NCI-H2107 (cell line): ENCODE measurements around the gene CDK6.

Source experiments
- DNase-seq: peaks from one replicate; lab custom pipeline; 2025; lab: John Stamatoyannopoulos, UW

CDK6 gene

DNA sequence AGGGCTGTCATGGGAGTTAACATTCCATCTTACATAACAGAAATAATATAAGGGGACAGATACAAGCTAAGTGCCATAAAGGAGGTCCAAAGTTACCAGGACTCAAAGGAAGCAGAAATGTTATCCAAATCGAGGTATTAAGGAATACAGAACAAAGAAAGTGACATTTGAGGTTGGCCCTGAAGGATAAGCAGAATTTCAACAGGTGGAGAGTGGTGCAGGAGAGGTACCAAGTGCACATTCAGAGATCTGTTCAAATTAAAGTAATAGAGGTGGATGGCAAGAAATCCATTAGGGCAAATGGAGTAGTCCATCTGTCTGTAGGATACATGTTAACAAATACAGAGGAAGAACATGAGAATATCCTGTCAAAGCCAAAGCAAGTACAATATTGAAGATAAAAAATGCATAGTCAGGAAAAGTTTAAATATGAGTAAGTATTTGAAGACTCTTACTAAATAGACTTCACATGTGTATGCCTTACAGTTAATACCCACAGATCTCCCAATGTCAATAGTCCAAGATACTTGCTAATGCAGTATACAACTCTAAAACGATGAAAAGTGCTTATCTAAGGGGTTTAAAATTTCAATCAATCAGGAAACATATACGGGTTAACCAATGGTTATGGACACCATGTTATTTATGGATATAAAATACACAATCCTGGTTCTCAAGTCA lies 10.0 kb downstream of the CDK6 start:
- no peak for DNase-seq

DNA sequence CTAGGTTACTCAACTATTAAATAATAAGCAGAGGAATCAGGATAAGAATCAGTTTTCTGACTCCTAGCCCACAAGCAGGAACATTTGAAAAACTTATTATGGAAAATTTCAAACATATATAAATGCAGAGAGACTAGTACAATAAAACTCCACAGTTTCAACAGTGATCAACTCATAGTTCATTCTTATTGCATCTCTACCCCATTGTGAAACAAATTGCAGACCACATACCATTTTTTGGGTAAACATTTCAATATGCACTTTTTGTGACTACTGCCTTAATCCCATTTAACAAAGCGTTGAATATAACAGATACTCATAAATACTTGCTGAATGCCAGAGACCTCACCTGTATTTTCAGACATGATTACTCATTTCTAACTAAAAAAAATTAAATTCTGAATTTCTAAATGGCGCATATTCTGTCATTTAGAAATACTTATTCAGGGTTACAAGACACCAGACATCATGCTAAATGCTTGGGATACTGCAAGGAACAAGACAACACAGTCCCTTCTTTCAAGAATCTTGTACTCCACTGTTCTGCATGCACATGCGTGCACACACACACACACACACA lies 11.4 kb downstream of the CDK6 start:
- no peak for DNase-seq

GRCh38 chr7:92824450-92824849 lies 11.9 kb downstream of the CDK6 start:
- DNase-seq = no peak

GRCh38 chr7:92823042-92823441 lies 13.3 kb downstream of the CDK6 start:
- DNase-seq = no peak

- DNase-seq = no peak
These were observed 16.2 kb downstream of the CDK6 start for GRCh38 chr7:92820191-92820590.

GRCh38 chr7:92817398-92817797 lies 19.0 kb downstream of the CDK6 start:
- no peak for DNase-seq

DNA sequence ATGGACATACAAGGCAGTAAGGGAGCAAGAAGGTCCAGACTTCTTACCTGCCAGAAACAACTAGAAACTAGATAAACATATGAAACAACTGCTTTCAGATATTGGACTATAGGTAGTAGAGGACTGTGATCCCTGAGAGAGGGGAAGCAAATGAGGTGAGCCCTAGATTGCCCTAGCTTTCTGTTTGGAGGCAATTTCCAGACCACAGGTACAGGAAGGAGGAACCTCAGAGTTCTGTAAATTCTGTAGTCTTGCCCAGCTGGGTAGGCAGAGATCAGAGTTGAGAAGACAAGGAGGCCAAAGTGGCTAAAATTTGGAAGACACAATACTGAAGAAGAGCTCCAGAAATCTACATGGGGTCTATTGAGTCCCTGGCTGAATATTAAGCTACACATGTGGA lies 21.0 kb downstream of the CDK6 start:
- no peak for DNase-seq

GRCh38 chr7:92813390-92814024 lies 22.9 kb downstream of the CDK6 start:
- DNase-seq = no peak

- DNase-seq = no peak
These were observed 25.2 kb downstream of the CDK6 start for GRCh38 chr7:92811158-92811557.

DNA sequence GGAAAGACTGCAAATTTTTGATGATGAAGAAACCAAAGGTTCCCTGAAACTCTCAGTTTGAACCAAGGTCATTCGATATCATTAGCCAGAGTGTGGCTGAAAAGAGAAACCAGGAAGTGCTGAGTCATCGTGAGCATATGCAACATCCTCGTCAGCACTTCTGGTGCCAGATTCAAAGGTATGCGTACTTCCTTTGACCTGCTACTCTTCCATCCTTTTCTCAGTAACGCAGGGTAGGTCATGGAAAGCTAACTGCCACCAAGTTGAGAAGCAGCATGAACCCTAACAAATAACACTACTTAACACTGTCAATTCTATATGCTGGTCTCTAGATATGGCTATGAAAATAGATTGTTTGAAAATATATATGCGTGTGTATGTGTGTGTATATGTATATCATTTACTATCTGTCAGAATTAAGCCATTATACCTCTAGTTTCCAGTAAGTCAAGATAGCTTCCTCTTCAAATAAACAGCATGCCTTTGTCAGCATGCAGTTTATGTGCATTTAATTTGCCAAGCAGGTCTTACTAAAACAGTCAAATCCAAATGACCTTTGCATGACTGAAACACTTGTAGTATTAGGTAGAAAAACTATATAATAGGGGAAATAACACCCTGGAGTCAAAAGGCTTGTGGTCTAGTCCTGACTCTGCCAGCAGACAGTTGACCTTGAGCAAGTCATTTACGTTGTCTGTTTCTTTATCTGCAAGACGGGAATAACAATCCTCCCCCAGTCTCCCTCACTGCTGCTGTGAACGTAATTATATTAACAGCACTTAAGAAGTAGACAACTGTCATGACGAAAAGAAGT lies 26.4 kb downstream of the CDK6 start:
- no peak for DNase-seq

- no peak for DNase-seq
These were observed 27.0 kb downstream of the CDK6 start for GRCh38 chr7:92809397-92809759.

GRCh38 chr7:92808635-92809034 lies 27.7 kb downstream of the CDK6 start:
- DNase-seq = no peak

GRCh38 chr7:92808006-92808405 lies 28.4 kb downstream of the CDK6 start:
- DNase-seq = no peak

- DNase-seq = no peak
These were observed 29.9 kb downstream of the CDK6 start for GRCh38 chr7:92806496-92806895.

DNA sequence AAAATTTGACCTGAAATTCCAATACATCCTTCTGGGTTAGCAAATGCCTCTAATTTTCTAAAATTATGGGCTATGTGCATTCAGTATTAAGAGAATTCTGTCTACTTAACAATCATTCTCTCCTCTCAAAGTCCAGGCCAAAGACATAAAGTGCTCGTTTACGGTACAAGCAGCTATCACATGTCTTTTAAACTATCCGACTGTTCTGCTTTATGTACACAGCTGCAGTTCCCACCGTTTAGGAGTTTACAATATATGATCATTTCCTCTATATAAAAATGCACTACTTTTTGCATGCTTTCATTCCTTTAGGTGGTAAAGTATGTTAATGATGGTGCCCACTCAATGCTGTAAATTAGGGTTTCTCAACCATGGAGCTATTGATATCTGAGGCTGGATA lies 34.0 kb downstream of the CDK6 start:
- DNase-seq = no peak

DNA sequence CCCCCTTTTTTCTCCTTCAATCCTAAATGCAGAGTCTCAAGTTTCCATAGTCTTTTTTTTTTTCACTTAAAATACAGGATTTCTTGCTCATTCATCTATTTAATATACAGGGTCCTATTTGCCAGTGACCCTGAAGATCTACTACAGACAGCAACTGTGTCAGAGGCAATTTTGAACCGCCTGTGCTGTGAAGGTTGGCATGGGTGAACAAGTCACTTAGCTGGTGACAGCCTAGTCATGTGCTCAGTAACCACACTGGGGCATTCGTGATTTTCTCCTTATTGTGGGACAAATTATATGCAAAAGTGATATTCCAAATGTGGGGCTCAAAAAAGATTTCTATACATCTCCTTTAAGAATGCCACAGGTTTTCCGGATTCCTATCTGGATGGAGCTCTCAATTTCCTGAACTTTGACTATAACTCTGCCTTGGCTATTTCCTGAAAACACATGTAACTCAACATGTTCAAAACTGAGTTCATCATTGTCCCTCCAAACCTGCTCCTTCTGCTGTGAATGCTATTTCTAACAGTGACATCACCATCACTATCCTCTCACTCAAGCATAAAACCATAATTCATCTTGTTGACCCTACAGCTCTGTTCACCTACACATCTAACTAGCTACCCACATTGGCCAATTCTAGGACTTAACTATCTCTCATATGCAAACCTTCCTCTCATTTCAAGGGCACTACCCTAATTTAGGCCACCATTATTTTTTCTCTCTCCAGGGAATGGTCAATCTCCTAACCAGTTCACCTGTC lies 36.7 kb downstream of the CDK6 start:
- DNase-seq = no peak

DNA sequence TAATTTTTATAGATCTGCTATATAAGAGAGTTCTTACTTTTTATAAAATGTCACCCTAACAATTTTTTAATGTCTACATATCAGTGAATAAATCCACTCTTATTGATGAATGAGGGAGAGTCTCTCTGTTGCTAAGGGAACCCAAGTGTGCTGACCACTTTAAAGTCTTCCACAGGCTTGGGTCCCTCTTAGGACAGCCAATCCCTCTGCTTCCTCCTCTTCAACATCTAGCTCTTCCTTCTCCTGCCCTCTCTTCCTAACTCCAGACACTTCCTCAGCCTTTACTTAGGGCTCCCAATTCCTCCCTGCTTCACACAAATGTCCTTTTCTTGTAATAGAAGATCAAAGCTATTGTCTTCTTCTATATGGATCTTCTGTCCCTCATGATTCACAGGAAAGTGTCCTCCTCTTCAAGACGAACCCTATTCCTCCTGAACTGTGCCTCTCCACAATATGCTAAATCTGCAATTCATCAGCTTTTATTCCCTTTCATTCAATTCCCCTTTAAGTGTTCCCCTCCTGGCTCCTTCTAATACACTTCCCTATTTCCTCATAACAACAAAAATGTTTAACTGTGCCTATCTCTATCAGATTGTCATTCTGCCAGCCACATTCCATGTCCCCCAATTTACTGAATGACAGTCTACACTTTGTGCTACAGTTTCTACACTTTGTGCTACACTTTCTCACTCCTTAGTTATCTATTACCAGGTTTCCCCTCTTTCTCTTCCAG lies 37.7 kb downstream of the CDK6 start:
- no peak for DNase-seq

DNA sequence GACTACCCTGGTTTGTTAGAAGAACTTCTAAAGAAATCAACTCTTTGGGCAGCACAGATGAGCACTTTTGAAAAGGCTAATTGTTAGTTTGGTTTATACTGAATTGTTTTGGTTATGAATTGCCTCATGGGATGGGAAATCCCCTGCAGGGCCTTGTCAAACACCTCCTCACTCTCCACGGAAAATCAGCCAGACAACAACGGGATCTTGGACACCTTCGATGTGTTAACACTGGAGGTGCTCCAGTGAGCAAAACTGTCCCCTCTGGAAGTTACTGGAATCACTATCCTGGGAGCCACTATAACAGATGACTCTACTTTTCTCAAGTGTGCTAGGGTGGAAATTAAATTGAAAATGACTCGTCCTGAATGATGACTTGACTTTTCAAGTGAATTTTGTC lies 38.7 kb downstream of the CDK6 start:
- no peak for DNase-seq

GRCh38 chr7:92797284-92797683 lies 39.1 kb downstream of the CDK6 start:
- DNase-seq = no peak

- no peak for DNase-seq
These were observed 41.5 kb downstream of the CDK6 start for GRCh38 chr7:92794831-92795230.

- DNase-seq = no peak
These were observed 42.0 kb downstream of the CDK6 start for GRCh38 chr7:92794391-92794790.
